HepG2 (cell line): ENCODE data around the gene FNDC3B.

Source experiments
- BCL3 ChIP-seq: sonication (generic); formaldehyde crosslinking; IDR thresholded peaks from 2 replicates; pipeline ENCODE4 v1.5.1; 2020; ENCODE audit warnings: mild to moderate bottlenecking, missing genetic modification reagents, moderate library complexity
- DMAP1 ChIP-seq: IDR thresholded peaks from 2 replicates; pipeline ENCODE4 v1.6.1; 2016
- FOXP1 ChIP-seq, 2 experiments: fragments of 450-650 bp in 1 of 2; IDR thresholded peaks; 2 replicates each; pipeline ENCODE4 v1.6.1; 2017 to 2018; ENCODE audit warnings: antibody characterized with exemption in 1 of 2
- KLF6 ChIP-seq: IDR thresholded peaks from 2 replicates; pipeline ENCODE4 v1.8.0; 2016; ENCODE audit warnings: missing biosample characterization, missing genetic modification reagents
- KLF9 ChIP-seq: IDR thresholded peaks from 2 replicates; pipeline ENCODE4 v1.6.1; 2016; ENCODE audit warnings: low read depth
- MAX ChIP-seq: IDR thresholded peaks from 2 replicates; pipeline ENCODE4 v1.6.1; 2012; ENCODE audit warnings: inconsistent platforms
- NR2C2 ChIP-seq: sonication (generic); formaldehyde crosslinking; IDR thresholded peaks from 2 replicates; pipeline ENCODE4 v1.4.0; 2020; ENCODE audit warnings: missing genetic modification reagents, mild to moderate bottlenecking, moderate library complexity, borderline replicate concordance
- POLR2AphosphoS5 ChIP-seq: IDR thresholded peaks from 2 replicates; pipeline ENCODE4 v1.6.1; 2012; ENCODE audit warnings: low read depth, low read length
- PRDM15 ChIP-seq: sonication (generic); formaldehyde crosslinking; IDR thresholded peaks from 2 replicates; pipeline ENCODE4 v1.4.0; 2020; ENCODE audit warnings: missing genetic modification reagents
- ZKSCAN8 ChIP-seq: IDR thresholded peaks from 2 replicates; pipeline ENCODE4 v1.6.1; 2016; ENCODE audit warnings: borderline replicate concordance, missing genetic modification reagents, missing compliant biosample characterization
- ZNF644 ChIP-seq: IDR thresholded peaks from 2 replicates; pipeline ENCODE4 v1.6.1; 2016; ENCODE audit warnings: low read depth
- ZNF660 ChIP-seq: sonication (generic); formaldehyde crosslinking; IDR thresholded peaks from 2 replicates; pipeline ENCODE4 v1.5.1; 2020; ENCODE audit warnings: mild to moderate bottlenecking, low read depth, missing genetic modification reagents, borderline replicate concordance
- TF ChIP-seq, protein P1 (sequence below): sonication (generic); formaldehyde crosslinking; IDR thresholded peaks from 2 replicates; pipeline ENCODE4 v1.5.0; 2020; ENCODE audit warnings: mild to moderate bottlenecking, missing genetic modification reagents, moderate library complexity

GRCh38 chr3:172260381-172260780, 221.0 kb downstream of the FNDC3B start:
- TF ChIP-seq FOXP1 (IDR thresholded peaks at IDR 0.05) (no peak), FOXP1 (CRISPR knock-in tag; IDR thresholded peaks at IDR 0.05) (no peak), ZNF660 (no peak), PRDM15 (no peak), DMAP1 (CRISPR knock-in tag) (no peak), NR2C2 (CRISPR knock-in tag) (no peak), BCL3 (no peak), KLF9 (no peak), ZKSCAN8 (no peak), ZNF644 (no peak), MAX (no peak), POLR2AphosphoS5 (no peak), KLF6 (CRISPR knock-in tag) (no peak)
- TF ChIP-seq, protein P1, sequence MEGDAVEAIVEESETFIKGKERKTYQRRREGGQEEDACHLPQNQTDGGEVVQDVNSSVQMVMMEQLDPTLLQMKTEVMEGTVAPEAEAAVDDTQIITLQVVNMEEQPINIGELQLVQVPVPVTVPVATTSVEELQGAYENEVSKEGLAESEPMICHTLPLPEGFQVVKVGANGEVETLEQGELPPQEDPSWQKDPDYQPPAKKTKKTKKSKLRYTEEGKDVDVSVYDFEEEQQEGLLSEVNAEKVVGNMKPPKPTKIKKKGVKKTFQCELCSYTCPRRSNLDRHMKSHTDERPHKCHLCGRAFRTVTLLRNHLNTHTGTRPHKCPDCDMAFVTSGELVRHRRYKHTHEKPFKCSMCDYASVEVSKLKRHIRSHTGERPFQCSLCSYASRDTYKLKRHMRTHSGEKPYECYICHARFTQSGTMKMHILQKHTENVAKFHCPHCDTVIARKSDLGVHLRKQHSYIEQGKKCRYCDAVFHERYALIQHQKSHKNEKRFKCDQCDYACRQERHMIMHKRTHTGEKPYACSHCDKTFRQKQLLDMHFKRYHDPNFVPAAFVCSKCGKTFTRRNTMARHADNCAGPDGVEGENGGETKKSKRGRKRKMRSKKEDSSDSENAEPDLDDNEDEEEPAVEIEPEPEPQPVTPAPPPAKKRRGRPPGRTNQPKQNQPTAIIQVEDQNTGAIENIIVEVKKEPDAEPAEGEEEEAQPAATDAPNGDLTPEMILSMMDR (CRISPR knock-in tag), result no peak
